A549 (cell line): ENCODE measurements around the gene ZC3H14. TPM values are rescaled to one million over a fixed set of nuclear protein-coding genes. Genes with fewer than 3 reads are reported as not detected.

Experiments used
- ATAC-seq, 2 experiments: fragments of 200-7000 bp in 1 of 2; fragments of >200 bp in 1 of 2; cut with Nextera tagmentation in 1 of 2; cut with Tn5 transposase in 1 of 2; 3 replicates each; pipeline versions ENCODE4 v1.8.0 to v1.9.1; 2018 to 2020; ENCODE audit warnings: mild to moderate bottlenecking in 1 of 2, moderate library complexity in 1 of 2
- CTCF ChIA-PET: fragments of 300-600 bp; sonication (Branson Sonifier 250); formaldehyde crosslinking; extraction: SDS; loops from one replicate; lab custom pipeline; 2021; ENCODE audit warnings: antibody characterized with exemption, inconsistent platforms; lab: Yijun Ruan, JAX
- POLR2A ChIA-PET: fragments of 350-600 bp; formaldehyde crosslinking; extraction: SDS; loops from one replicate; lab custom pipeline; 2021; ENCODE audit warnings: antibody characterized with exemption, inconsistent platforms; lab: Yijun Ruan, JAX
- DNase-seq, 2 experiments: peaks; one replicate each; pipeline versions ENCODE4 v3.0.0 to v3.0.0-alpha.2; 2011 to 2016; ENCODE audit warnings: low read depth in 1 of 2, low spot score in 1 of 2
- FAIRE-seq: peaks from 2 replicates; lab custom pipeline; 2011; peaks lifted over from hg19 to GRCh38; lab: Jason Lieb, UNC
- H3K27ac ChIP-seq, 2 experiments: fragments of >200 bp; sonication (Bioruptor Twin); formaldehyde crosslinking; 3 replicates each; pipeline ENCODE4 v1.5.1; 2016 to 2017
- H3K4me1 ChIP-seq: fragments of >200 bp; sonication (Bioruptor Twin); formaldehyde crosslinking; 3 replicates; pipeline ENCODE4 v1.6.1; 2016
- H3K4me2 ChIP-seq: fragments of >200 bp; sonication (Bioruptor Twin); formaldehyde crosslinking; 3 replicates; pipeline ENCODE4 v1.6.1; 2016
- H3K4me3 ChIP-seq: fragments of >200 bp; sonication (Bioruptor Twin); formaldehyde crosslinking; 3 replicates; pipeline ENCODE4 v1.5.1; 2016
- H3K9me3 ChIP-seq: fragments of >200 bp; sonication (Bioruptor Twin); formaldehyde crosslinking; 3 replicates; pipeline ENCODE4 v1.6.1; 2016
- CEBPB ChIP-seq, 2 experiments: fragments of >200 bp in 1 of 2; sonication (Bioruptor Twin) in 1 of 2; formaldehyde crosslinking in 1 of 2; IDR thresholded peaks; 2 replicates each; pipeline ENCODE4 v1.6.1; 2012 to 2016
- EHMT2 ChIP-seq: fragments of 200-600 bp; sonication (generic); IDR thresholded peaks from 2 replicates; pipeline ENCODE4 v1.6.1; 2016; ENCODE audit warnings: antibody characterized with exemption, low read depth, mild to moderate bottlenecking, moderate library complexity
- FOSB ChIP-seq: fragments of 250-450 bp; sonication (Bioruptor Pico); IDR thresholded peaks from 2 replicates; pipeline ENCODE4 v1.5.0; 2020; ENCODE audit warnings: mild to moderate bottlenecking, moderate library complexity
- FOSL2 ChIP-seq, 2 experiments: fragments of 450-650 bp in 1 of 2; fragments of >200 bp in 1 of 2; sonication (Bioruptor Twin) in 1 of 2; formaldehyde crosslinking; IDR thresholded peaks; 2 replicates each; pipeline versions ENCODE4 v1.5.0 to v1.6.1; 2016 to 2020; ENCODE audit warnings: mild to moderate bottlenecking in 1 of 2, moderate library complexity in 1 of 2
- HDAC2 ChIP-seq: fragments of 200-600 bp; sonication (generic); IDR thresholded peaks from 2 replicates; pipeline ENCODE4 v1.6.1; 2016
- HOXA7 ChIP-seq: fragments of 250-450 bp; sonication (Bioruptor Pico); IDR thresholded peaks from 2 replicates; pipeline ENCODE4 v1.5.0; 2020; ENCODE audit warnings: mild to moderate bottlenecking, moderate library complexity
- HOXB13 ChIP-seq: fragments of 250-450 bp; sonication (Bioruptor Pico); IDR thresholded peaks from 2 replicates; pipeline ENCODE4 v1.5.0; 2020; ENCODE audit warnings: low read depth, mild to moderate bottlenecking, moderate library complexity
- JUNB ChIP-seq: fragments of >200 bp; sonication (Bioruptor Twin); formaldehyde crosslinking; IDR thresholded peaks from 2 replicates; pipeline ENCODE4 v1.6.1; 2016
- KDM5A ChIP-seq: fragments of 200-600 bp; sonication (generic); IDR thresholded peaks from 2 replicates; pipeline ENCODE4 v1.6.1; 2016; ENCODE audit warnings: antibody characterized with exemption, mild to moderate bottlenecking
- MAFK ChIP-seq: fragments of 450-650 bp; IDR thresholded peaks from 2 replicates; pipeline ENCODE4 v1.6.1; 2014; ENCODE audit not compliant: partially characterized antibody
- MYC ChIP-seq: IDR thresholded peaks from 2 replicates; pipeline ENCODE4 v1.6.1; 2012; ENCODE audit warnings: mild to moderate bottlenecking, inconsistent platforms, low read length, improper control_type of control experiment, borderline replicate concordance
- NFE2L2 ChIP-seq: fragments of 150-350 bp; conservative IDR thresholded peaks from 2 replicates; pipeline ENCODE4 v1.6.1; 2014; ENCODE audit warnings: low read length
- NPAS2 ChIP-seq: fragments of 250-450 bp; sonication (Bioruptor Pico); IDR thresholded peaks from 2 replicates; pipeline ENCODE4 v1.8.0; 2022; ENCODE audit warnings: mild to moderate bottlenecking, moderate library complexity, borderline replicate concordance
- NR3C1 ChIP-seq: fragments of >200 bp; sonication (Bioruptor Twin); formaldehyde crosslinking; IDR thresholded peaks from 3 replicates; pipeline ENCODE4 v1.6.1; 2017
- POLR2A ChIP-seq: IDR thresholded peaks from 2 replicates; pipeline ENCODE4 v1.6.1; 2012; ENCODE audit warnings: mild to moderate bottlenecking, low read length
- RCOR1 ChIP-seq: fragments of 150-350 bp; IDR thresholded peaks from 2 replicates; pipeline ENCODE4 v1.6.1; 2014; ENCODE audit warnings: antibody characterized with exemption, low read length, low read depth
- TP53 ChIP-seq: fragments of 250-450 bp; sonication (Bioruptor Pico); IDR thresholded peaks from 2 replicates; pipeline ENCODE4 v1.5.0; 2021; ENCODE audit warnings: mild to moderate bottlenecking, moderate library complexity
- WGBS: methylation state at CpG from one replicate; pipeline ENCODE4 v1.1.6; 2017; ENCODE audit errors: missing lambda C conversion rate; 5-methylcytosine and 5-hydroxymethylcytosine counted together
- polyA plus RNA-seq, 4 experiments: library from polyadenylated mRNA; depleted of rRNA in 3 of 4; stranded (reverse); fragments of >200 nt; fragmentation: RNase III in 1 of 4; extraction: RNeasy Plus Mini Kit Qiagen cat#74134 plus additional on column Dnase treatment in 1 of 4; gene quantifications; 2 replicates in 3 of 4; 3 replicates in 1 of 4; pipeline ENCODE4 v1.2.3, GENCODE V29; 2011 to 2017
- TF ChIP-seq, protein P1 (sequence below): IDR thresholded peaks from 2 replicates; pipeline ENCODE4 v1.6.1; 2012
- TF ChIP-seq, protein P2 (sequence below): fragments of >200 bp; sonication (Bioruptor Twin); formaldehyde crosslinking; IDR thresholded peaks from 2 replicates; pipeline ENCODE4 v1.6.1; 2016
- TF ChIP-seq, protein P3 (sequence below): IDR thresholded peaks from 2 replicates; pipeline ENCODE4 v1.6.1; 2012; ENCODE audit warnings: low read depth, borderline replicate concordance
- TF ChIP-seq, protein P4 (sequence below): fragments of 250-450 bp; sonication (Bioruptor Pico); IDR thresholded peaks from 2 replicates; pipeline ENCODE4 v1.5.0; 2021; ENCODE audit warnings: mild to moderate bottlenecking, moderate library complexity, borderline replicate concordance

The ZC3H14 gene
- polyA plus RNA-seq, 2 of the 4 experiments (the other 2 are of a cell fraction): 64.5 to 141 TPM

DNA sequence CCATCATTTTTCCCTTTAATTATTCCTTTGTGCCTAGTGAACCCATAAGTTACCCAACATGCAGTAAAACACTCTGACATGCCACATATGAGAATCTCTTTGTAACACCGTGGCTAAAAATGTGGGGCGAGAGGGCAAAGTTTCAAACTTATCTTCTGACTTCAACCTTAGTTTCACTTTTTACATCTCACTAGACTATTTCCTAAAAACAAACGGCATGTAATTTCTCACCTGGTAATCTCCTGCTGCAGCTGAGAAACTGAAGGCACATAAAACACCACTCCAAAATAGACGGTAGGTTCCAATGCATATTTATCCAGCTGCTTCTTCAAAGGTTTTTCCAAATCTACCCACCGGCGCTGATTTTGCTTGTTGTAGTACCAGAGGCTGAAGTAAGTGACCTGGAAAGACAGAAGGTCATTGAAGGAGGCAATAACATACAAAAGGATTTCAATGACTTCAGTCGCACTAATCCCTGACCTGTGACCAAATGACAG is 45.9 kb upstream of the ZC3H14 start:
- peaks cover 20% of the 10 kb centered on the region for H3K4me1 ChIP-seq
- H3K27ac ChIP-seq: no peak overlapping the region
- no peak for DNase-seq
- ChIA-PET POLR2A (no interaction called here), CTCF (interaction anchor here (0.6 kb wide), 1 partner anchor 44 kb away, joined by 3 read pairs; no protein-coding TSS in a partner anchor)
- no peak for ATAC-seq
- WGBS: 88% methylated on average over 7 of the region's 7 CpGs
- TF ChIP-seq JUNB: no peak
- no peak for TF ChIP-seq NR3C1
- TF ChIP-seq EHMT2: no peak
- TF ChIP-seq RCOR1: no peak
- no peak for TF ChIP-seq NFE2L2
- no peak for TF ChIP-seq HOXB13 (CRISPR knock-in tag)
- TF ChIP-seq TP53 (CRISPR knock-in tag): no peak
- no peak for TF ChIP-seq KDM5A
- FAIRE-seq: no peak
- no peak overlapping the region for H3K4me3 ChIP-seq
- no peaks in the 10 kb centered on the region for H3K9me3 ChIP-seq
- no peak overlapping the region for H3K4me2 ChIP-seq

DNA sequence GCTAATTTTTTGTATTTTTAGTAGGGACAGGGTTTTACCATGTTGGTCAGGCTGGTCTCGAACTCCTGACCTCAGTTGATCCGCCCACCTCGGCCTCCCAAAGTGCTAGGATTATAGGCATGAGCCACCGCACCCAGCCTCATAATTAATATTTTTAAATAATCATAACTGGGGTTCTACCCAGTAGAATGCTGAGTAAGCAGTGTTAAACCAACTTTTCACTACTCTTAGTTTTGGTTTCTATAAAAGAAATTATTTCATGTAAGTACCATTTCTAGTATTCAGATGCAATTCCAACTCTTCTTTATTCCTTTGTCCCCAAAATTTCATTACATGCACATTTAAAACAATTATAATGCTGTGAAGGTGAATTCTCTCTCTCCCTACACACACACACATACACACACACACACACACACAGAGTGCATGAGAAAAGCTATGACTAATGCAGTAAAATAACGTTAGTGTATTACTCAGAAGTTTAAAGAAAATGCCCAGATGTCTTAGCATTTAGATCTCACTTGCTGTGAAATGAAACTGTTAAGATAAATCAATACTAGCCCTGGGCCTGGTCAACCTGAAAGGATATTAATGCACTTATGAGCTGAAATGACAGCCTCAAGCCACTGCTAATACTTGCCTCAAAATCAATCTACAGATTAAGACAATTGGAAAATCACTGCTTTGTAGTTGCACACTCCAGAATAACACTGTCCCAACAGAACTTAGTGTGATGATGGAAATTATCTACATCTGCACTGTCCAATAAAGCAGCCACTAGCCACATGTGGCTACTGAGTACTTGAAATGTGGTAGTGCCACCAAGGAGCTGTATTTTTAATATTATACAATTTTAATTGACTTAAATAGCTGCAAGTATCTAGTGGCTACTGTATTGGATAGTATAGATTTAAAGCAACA is 44.0 kb upstream of the ZC3H14 start:
- 70% methylated on average over 5 of the region's 5 CpGs for WGBS
- peaks cover 24% of the 10 kb centered on the region for H3K4me1 ChIP-seq
- POLR2A ChIA-PET: no interaction called here
- FAIRE-seq (no peak), DNase-seq (peak in 1 of 2 experiments; percentile 15), ATAC-seq (no peak)
- H3K4me3 ChIP-seq: no peak overlapping the region
- H3K4me2 ChIP-seq: no peak overlapping the region; the same call in 2 of the 3 replicates
- no peaks in the 10 kb centered on the region for H3K9me3 ChIP-seq
- peak; percentile 82 for TF ChIP-seq MAFK
- 0 out of 2 replicates have a peak, but pooled peaks have one; percentile 25 for TF ChIP-seq FOSL2 (IDR thresholded peaks at IDR 0.05)
- peak; percentile 50 for TF ChIP-seq FOSL2 (CRISPR knock-in tag; IDR thresholded peaks at IDR 0.05)
- TF ChIP-seq POLR2A: no peak
- no peak overlapping the region for H3K27ac ChIP-seq
- CTCF ChIA-PET: no interaction called here

DNA sequence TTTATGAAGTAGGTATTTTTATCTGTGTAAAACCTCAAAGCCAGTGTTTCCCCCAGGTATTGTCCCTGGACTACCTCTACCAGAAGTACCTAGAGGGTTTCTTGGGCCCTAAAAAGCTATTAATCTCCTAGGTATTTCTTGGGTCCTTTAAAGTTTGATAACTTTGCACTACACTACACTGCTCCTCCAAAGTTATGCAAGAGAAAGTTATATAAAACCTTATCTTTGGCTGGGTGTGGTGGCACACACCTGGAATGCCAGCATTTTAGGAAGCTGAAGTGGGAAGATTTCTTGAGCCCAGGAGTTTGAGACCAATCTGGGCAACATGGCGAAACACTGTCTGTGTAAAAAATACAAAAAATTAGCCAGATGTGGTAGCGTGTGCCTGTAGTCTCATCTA is 42.9 kb upstream of the ZC3H14 start:
- no peak for DNase-seq
- FAIRE-seq: no peak
- POLR2A ChIA-PET: no interaction called here

More for the DNA sequence above, 42.9 kb upstream of the ZC3H14 start:
- H3K4me2 ChIP-seq: no peak overlapping the region
- no peak for ATAC-seq
- TF ChIP-seq MYC (no peak), KDM5A (no peak), FOSB (CRISPR knock-in tag) (no peak), MAFK (no peak), FOSL2 (IDR thresholded peaks at IDR 0.05) (no peak), FOSL2 (CRISPR knock-in tag; IDR thresholded peaks at IDR 0.05) (no peak), NFE2L2 (no peak), HOXA7 (CRISPR knock-in tag) (no peak), CEBPB (IDR thresholded peaks at IDR 0.05) (no peak), NPAS2 (no peak), HDAC2 (no peak), POLR2A (no peak)
- TF ChIP-seq, protein P1, sequence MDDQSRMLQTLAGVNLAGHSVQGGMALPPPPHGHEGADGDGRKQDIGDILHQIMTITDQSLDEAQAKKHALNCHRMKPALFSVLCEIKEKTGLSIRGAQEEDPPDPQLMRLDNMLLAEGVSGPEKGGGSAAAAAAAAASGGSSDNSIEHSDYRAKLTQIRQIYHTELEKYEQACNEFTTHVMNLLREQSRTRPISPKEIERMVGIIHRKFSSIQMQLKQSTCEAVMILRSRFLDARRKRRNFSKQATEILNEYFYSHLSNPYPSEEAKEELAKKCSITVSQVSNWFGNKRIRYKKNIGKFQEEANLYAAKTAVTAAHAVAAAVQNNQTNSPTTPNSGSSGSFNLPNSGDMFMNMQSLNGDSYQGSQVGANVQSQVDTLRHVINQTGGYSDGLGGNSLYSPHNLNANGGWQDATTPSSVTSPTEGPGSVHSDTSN: no peak
- TF ChIP-seq, protein P2, sequence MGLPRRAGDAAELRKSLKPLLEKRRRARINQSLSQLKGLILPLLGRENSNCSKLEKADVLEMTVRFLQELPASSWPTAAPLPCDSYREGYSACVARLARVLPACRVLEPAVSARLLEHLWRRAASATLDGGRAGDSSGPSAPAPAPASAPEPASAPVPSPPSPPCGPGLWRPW: no peak
- TF ChIP-seq, protein P3, sequence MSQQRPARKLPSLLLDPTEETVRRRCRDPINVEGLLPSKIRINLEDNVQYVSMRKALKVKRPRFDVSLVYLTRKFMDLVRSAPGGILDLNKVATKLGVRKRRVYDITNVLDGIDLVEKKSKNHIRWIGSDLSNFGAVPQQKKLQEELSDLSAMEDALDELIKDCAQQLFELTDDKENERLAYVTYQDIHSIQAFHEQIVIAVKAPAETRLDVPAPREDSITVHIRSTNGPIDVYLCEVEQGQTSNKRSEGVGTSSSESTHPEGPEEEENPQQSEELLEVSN: no peak
- TF ChIP-seq, protein P4, sequence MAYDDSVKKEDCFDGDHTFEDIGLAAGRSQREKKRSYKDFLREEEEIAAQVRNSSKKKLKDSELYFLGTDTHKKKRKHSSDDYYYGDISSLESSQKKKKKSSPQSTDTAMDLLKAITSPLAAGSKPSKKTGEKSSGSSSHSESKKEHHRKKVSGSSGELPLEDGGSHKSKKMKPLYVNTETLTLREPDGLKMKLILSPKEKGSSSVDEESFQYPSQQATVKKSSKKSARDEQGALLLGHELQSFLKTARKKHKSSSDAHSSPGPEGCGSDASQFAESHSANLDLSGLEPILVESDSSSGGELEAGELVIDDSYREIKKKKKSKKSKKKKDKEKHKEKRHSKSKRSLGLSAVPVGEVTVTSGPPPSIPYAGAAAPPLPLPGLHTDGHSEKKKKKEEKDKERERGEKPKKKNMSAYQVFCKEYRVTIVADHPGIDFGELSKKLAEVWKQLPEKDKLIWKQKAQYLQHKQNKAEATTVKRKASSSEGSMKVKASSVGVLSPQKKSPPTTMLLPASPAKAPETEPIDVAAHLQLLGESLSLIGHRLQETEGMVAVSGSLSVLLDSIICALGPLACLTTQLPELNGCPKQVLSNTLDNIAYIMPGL (CRISPR knock-in tag): no peak
- CTCF ChIA-PET: no interaction called here
- H3K27ac ChIP-seq: no peak overlapping the region
- H3K9me3 ChIP-seq: no peaks in the 10 kb centered on the region
- 93% methylated on average over 2 of the region's 2 CpGs for WGBS
- peaks cover 24% of the 10 kb centered on the region for H3K4me1 ChIP-seq
- H3K4me3 ChIP-seq: no peak overlapping the region
